ENCODE results near the gene MGAT5.

Gene MGAT5

GRCh38 chr2:134393075-134393461 lies 139.2 kb downstream of the MGAT5 start:
- DNase-seq (ENCODE audit: low read depth in 2 of 3, low spot score in 2 of 3), result no peak

- no peak for DNase-seq (ENCODE audit: low read depth in 2 of 3, low spot score in 2 of 3)
These were observed 141.9 kb downstream of the MGAT5 start for GRCh38 chr2:134395779-134396178.

GRCh38 chr2:134396493-134396892 lies 142.6 kb downstream of the MGAT5 start:
- DNase-seq (ENCODE audit: low read depth in 2 of 3, low spot score in 2 of 3), result no peak

GRCh38 chr2:134397146-134397896 lies 143.4 kb downstream of the MGAT5 start:
- no peak for DNase-seq (ENCODE audit: low read depth in 2 of 3, low spot score in 2 of 3)

GRCh38 chr2:134398300-134398699 lies 144.4 kb downstream of the MGAT5 start:
- no peak for DNase-seq (ENCODE audit: low read depth in 2 of 3, low spot score in 2 of 3)

GRCh38 chr2:134399096-134399495 lies 145.2 kb downstream of the MGAT5 start:
- DNase-seq (ENCODE audit: low read depth in 2 of 3, low spot score in 2 of 3), result no peak

- no peak for DNase-seq (ENCODE audit: low read depth in 2 of 3, low spot score in 2 of 3)
These were observed 147.2 kb downstream of the MGAT5 start for GRCh38 chr2:134401081-134401497.

GRCh38 chr2:134401789-134402188 lies 147.9 kb downstream of the MGAT5 start:
- DNase-seq (ENCODE audit: low read depth in 2 of 3, low spot score in 2 of 3), result no peak

GRCh38 chr2:134402410-134402809 lies 148.5 kb downstream of the MGAT5 start:
- no peak for DNase-seq (ENCODE audit: low read depth in 2 of 3, low spot score in 2 of 3)

- DNase-seq (ENCODE audit: low read depth in 2 of 3, low spot score in 2 of 3), result no peak
These were observed 151.8 kb downstream of the MGAT5 start for GRCh38 chr2:134405611-134406081.

- DNase-seq (ENCODE audit: low read depth in 2 of 3, low spot score in 2 of 3), result no peak
These were observed 152.4 kb downstream of the MGAT5 start for GRCh38 chr2:134406311-134406710.

- DNase-seq (ENCODE audit: low read depth in 2 of 3, low spot score in 2 of 3), result no peak
These were observed 152.9 kb downstream of the MGAT5 start for GRCh38 chr2:134406736-134407135.

- no peak for DNase-seq (ENCODE audit: low read depth in 2 of 3, low spot score in 2 of 3)
These were observed 153.4 kb downstream of the MGAT5 start for GRCh38 chr2:134407154-134407890.

GRCh38 chr2:134408386-134408785 lies 154.5 kb downstream of the MGAT5 start:
- DNase-seq (ENCODE audit: low read depth in 2 of 3, low spot score in 2 of 3), result no peak

GRCh38 chr2:134408791-134409190 lies 154.9 kb downstream of the MGAT5 start:
- no peak for DNase-seq (ENCODE audit: low read depth in 2 of 3, low spot score in 2 of 3)

GRCh38 chr2:134410006-134410405 lies 156.1 kb downstream of the MGAT5 start:
- DNase-seq (ENCODE audit: low read depth in 2 of 3, low spot score in 2 of 3), result no peak

GRCh38 chr2:134410831-134411231 lies 157.0 kb downstream of the MGAT5 start:
- DNase-seq (ENCODE audit: low read depth in 2 of 3, low spot score in 2 of 3), result no peak

- DNase-seq (ENCODE audit: low read depth in 2 of 3, low spot score in 2 of 3), result no peak
These were observed 157.5 kb downstream of the MGAT5 start for GRCh38 chr2:134411279-134411827.

- DNase-seq (ENCODE audit: low read depth in 2 of 3, low spot score in 2 of 3), result peak in 2 of 3 experiments; percentile 19 to 20
These were observed 158.2 kb downstream of the MGAT5 start for GRCh38 chr2:134411828-134412638.

GRCh38 chr2:134412639-134412999 lies 158.7 kb downstream of the MGAT5 start:
- DNase-seq (ENCODE audit: low read depth in 2 of 3, low spot score in 2 of 3), result no peak

- DNase-seq (ENCODE audit: low read depth in 2 of 3, low spot score in 2 of 3), result no peak
These were observed 159.6 kb downstream of the MGAT5 start for GRCh38 chr2:134413430-134413829.

All from activated CD8-positive, alpha-beta memory T cell treated with anti-CD3 and anti-CD28 coated beads for 48 hours (primary cell).